UCSD-AML1 (cell line): ENCODE results near the gene CACNA1G.

ENCODE experiments used
- DNase-seq: peaks from one replicate; lab custom pipeline; 2025; ENCODE audit not compliant: unreplicated experiment; lab: John Stamatoyannopoulos, UW

Gene CACNA1G

DNA sequence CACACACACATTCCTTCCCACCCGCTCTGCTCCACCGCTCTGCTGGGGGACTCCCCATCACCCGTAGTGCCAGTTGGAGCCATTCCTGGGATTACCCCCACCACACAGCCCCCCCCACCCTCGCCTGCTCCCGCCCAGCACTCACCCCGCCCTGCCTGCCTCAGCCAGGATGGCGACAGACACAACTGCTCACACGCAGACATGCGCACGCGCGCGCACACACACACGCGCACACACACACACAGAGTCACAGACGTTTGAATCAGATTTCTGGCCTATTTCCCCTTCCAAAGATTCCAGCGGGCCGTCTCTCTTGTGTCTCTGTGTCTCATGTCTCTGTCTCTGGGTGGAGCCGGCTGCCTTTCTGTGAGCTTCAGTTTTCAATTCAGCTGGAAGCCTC is 4.4 kb downstream of the CACNA1G start:
- peak; percentile 39 for DNase-seq

DNA sequence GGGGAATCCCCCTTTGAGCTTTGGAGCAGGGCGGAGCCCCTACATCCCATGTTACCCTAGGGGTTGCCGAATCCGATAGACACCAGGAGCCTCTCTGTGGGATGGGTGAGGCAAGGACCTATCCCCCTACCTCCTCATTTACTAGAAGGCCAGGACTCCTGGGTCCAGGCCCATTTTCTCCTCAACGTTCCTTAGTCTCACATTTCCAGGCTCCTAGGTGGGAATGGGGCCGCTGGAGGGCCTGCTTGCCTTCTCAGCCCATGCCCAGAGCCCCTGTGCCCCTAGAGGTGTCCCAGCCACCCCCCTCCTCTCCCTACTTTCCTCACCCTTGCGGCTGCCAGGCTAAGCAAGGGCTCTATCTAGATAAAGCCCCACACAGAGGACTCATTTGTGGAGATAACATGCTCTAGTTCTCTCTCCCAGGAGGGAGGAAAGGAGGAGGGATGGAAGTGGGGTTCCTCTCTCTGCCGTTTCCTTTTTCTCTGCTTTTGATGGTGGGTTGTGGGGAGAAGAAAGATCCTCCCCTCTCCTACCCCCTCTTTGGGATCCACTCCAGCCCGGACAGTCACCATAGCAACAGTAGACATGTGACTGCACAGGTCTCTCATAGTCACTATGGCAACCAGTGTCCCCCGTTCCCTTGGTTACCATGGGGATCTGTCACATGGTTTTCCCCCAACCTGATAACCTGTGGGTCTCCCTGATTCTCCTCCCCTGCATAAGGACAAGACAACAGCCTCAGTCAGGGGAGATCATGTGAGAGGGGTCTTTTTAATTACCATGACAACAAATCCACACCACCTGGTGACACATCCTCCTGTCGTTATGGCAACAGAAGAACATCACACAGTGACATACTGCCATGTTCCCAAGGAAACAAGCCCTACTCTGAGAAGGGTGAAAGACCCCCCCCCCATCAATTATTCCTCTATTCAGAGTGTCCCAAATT is 5.2 kb downstream of the CACNA1G start:
- DNase-seq, result no peak

- DNase-seq, result no peak
These were observed 6.4 kb downstream of the CACNA1G start for GRCh38 chr17:50566886-50567285.

DNA sequence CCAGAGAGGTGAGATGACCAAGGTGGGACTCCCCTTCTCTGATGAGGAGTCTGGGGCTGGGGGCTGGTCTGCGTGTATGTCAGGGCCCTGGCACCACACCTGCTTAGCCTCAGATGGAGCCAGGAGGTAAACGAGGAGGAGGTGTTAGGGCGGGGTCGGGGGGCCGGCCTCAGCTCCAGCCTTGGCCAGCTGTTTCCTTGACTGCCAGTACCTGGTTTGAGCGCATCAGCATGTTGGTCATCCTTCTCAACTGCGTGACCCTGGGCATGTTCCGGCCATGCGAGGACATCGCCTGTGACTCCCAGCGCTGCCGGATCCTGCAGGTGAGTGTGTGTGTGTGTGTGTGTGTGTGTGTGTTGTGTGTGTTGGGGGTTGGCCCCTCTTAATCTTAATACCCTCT is 8.1 kb downstream of the CACNA1G start:
- no peak for DNase-seq

DNA sequence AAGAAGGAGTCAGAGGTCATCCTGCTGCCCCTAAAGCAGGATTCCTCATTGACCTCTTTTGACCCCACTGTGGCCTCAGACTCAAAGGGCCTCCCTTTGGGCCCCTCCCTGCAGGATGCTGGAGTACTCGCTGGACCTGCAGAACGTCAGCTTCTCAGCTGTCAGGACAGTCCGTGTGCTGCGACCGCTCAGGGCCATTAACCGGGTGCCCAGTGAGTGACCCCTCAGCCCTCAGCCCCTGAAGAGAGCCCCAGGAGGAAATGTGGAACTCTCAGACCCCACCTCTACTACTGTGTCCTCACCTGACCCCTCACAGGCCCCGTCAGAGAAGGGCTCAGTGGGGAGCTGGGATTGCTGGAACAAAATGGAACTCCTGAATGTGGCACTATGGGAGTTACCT is 9.1 kb downstream of the CACNA1G start:
- no peak for DNase-seq

GRCh38 chr17:50570032-50570431 is 9.5 kb downstream of the CACNA1G start:
- DNase-seq, result no peak

DNA sequence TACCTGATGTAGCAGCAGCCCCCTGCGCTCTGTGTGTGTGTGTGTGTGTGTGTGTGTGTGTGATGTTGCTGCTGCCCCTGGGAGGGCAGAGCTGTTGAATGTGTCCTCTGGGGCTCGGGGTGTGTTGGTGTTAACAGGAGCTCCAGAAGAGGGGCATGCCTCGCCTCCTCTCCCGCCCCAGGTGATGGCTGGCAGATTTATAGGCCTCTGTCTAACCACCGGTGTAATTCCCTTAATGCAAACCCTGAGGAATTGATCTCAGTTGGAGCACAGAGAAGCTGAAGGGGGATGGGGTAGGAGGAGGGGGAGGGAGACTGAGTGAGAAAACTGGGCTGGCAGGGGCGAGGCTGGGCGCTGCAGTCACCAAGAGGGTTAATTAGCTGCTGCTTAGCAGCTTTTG is 10.0 kb downstream of the CACNA1G start:
- no peak for DNase-seq

DNA sequence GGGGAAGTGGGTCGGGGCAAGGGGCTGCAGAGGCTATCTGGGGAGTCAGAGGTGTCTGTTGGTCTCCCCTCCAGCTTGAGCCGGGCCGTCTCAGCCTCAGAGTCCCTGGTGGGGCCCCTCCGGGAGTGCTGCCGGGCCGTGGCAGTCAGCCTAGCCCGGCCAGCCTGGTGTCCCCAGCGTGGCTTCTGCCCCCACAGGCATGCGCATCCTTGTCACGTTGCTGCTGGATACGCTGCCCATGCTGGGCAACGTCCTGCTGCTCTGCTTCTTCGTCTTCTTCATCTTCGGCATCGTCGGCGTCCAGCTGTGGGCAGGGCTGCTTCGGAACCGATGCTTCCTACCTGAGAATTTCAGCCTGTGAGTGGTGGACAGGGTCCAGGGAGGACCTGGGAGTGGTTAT is 11.2 kb downstream of the CACNA1G start:
- DNase-seq, result no peak

- DNase-seq, result no peak
These were observed 12.0 kb downstream of the CACNA1G start for GRCh38 chr17:50572541-50572940.

DNA sequence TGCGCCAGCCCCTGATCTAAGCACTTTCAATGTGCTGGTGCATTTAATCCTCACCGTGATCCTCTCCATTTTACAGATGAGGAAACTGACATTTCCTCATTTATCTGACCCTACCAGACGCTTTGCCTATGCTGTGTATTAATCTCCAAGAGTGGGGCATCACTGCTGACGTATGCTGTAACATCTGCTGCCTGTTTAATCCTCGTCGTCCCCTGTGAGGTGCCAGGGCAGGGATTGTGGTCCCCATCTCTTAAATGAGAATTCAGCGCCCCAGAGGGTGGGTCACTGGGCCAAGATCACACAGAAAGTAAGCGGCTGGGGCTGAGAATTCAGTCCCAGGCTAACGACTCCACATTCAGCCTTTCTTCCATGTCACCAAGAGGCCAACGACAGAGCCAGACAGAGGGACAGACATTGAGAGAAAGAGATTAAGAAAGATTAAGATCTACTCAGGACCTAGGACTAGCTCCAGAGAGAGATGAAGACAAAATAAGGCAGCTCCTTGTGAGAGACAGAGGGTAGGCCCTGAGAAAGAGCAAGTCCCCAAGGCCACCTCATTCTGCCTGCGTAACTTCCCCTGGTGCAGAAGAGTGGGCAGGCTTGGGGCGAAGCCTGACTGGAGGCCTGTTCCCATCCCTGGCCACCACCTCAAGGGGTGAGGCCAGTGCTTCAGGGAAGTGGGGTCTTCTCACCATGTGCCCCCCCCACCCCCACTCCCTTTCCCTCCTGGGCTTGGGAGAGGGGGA is 13.5 kb downstream of the CACNA1G start:
- DNase-seq, result no peak

GRCh38 chr17:50575581-50576210 is 15.2 kb downstream of the CACNA1G start:
- no peak for DNase-seq

GRCh38 chr17:50576864-50577263 is 16.3 kb downstream of the CACNA1G start:
- DNase-seq, result no peak

DNA sequence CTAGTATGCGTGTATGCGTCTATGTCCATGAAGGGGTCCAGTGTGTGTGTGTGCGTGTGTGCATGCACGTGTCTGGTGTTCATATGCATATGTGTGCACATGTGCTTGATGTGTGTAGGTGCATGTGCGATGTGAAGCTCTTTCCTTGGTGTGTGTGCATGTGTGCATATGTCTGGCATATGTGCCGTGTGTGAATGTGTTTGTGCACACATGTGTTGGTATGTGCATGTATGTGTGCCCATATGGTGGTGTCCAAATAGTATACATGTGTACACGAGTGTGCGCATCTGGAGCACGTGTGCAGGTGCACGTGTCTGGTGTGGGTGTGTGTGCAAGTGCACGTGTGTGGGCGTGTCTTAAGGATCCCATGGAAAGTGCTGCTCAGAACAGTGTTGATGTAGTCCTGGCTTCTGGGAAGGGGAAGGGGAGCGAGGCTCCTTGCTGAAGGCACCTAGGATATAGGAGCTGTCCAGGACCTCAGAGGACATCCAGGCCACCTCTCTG is 17.0 kb downstream of the CACNA1G start:
- no peak for DNase-seq

DNA sequence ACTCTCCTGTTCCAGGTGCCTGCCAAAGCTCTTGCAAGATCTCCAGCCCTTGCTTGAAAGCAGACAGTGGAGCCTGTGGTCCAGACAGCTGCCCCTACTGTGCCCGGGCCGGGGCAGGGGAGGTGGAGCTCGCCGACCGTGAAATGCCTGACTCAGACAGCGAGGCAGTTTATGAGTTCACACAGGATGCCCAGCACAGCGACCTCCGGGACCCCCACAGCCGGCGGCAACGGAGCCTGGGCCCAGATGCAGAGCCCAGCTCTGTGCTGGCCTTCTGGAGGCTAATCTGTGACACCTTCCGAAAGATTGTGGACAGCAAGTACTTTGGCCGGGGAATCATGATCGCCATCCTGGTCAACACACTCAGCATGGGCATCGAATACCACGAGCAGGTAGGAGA is 17.7 kb downstream of the CACNA1G start:
- no peak for DNase-seq

DNA sequence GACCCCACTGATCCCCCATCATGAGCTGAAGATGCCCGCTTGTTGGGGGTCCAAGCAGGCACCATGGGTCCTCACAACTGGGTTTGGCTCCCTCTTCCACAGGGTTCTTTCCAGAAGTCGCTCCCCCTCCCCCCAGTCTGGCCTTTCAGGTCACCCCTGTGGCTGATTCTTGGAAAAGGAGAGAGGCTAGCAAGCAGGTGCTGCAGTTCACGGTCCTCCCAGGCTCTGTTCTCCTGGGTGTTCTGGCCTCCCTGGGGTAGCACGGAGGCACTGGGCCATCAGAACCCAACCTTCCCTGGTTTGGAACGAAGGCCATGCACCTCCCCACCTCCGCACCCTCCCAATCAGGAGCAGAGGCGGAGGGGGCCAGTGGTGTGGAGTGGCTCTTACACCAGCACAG is 18.9 kb downstream of the CACNA1G start:
- DNase-seq, result no peak

GRCh38 chr17:50580646-50581045 is 20.1 kb downstream of the CACNA1G start:
- DNase-seq, result no peak

GRCh38 chr17:50581316-50581715 is 20.8 kb downstream of the CACNA1G start:
- DNase-seq, result no peak

- DNase-seq, result no peak
These were observed 22.2 kb downstream of the CACNA1G start for GRCh38 chr17:50582741-50583140.

GRCh38 chr17:50583641-50584040 is 23.1 kb downstream of the CACNA1G start:
- DNase-seq, result no peak

DNA sequence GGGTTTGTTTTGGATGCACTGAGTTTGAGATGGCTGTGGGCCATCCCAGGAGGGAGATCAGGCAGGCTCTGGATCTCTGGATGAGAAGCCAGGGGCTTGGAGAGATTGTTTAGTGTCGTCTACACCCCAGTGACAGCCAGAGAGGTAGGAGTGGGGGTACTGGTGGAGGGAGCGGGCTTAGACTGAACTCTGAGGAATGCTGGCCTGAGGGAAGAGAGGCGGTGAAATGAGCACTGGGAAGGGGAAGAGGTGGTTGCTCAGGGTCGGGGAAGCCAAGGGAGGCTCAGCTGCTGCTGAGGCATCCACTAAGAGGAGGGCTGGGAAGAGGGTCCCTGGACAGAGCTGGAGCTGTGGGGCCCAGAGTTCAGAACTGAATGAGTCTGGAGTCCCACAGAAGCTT is 23.6 kb downstream of the CACNA1G start:
- no peak for DNase-seq

DNA sequence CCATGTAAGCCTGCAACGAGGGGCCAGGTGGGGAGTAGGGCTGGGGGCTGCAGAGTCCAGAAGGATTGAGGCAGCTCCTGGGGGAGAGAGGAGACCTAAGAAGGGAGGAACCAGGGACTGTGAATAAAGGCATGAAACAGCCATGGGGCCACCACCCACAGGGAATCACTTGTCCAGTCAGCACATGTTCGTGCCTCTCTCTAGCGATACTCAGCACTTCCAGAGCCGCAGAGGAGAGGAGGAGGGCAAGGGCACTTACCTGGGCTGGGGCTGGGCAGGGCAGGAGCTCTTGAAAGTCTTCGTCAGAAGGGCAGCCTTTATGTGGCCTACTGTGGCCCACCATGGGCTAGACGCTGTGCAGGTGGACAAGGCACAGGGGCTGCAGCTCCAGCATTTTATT is 24.2 kb downstream of the CACNA1G start:
- DNase-seq, result no peak

DNA sequence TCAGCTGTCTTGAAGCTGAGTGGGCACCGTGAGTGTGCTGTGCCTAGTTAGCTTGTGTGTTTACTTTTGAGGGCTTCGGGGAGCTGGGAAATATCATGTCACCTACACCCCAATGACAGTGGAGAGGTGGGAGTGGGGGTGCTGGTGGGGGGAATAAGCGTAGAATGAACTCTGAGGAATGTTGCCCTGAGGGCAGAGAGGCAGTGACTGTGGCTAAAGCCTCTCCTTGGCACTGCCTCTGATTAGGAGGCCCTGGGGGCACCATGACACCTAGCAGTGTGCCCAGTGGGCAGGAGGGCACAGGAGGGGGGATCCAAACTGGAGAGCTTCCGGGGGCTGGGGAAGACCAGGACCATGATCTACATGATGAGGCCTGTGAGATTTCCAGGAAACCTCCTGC is 24.8 kb downstream of the CACNA1G start:
- DNase-seq, result no peak
